ENCODE data around the gene EDN1. TPM values are rescaled to one million over a fixed set of nuclear protein-coding genes. Genes with fewer than 3 reads are reported as not detected.

EDN1 gene
- 10 to 100 TPM in 1 of 2 donors, 1 to 10 TPM in 1; 6.5 to 11.8 TPM for total RNA-seq

GRCh38 chr6:12289933-12290820 lies at the start of gene EDN1:
Gene EDN1 (plus strand): TSS chr6:12290361. CDS start chr6:12290630, 269 bp downstream.
- DNase-seq (ENCODE audit: low spot score) (no peak), ATAC-seq (ENCODE audit: insufficient number of reproducible peaks, low FRiP score, low read depth) (peak; percentile 11)
- Histone ChIP-seq H3K4me1 (ENCODE audit: control insufficient read depth in 1 of 2, low read depth in 2 of 2) (peaks cover 9 to 45% of the 10 kb centered on the region in 2 donors), H3K27ac (peak within 1 kb of the TSS; percentile 44 to 63), H3K9me3 (no peaks in the 10 kb centered on the region), H3K27me3 (replicated peaks; ENCODE audit: insufficient read depth) (no peaks in the 10 kb centered on the region), H3K4me3 (peak within 1 kb of the TSS; percentile 74), H3K36me3 (no peaks in the 10 kb centered on the region)
- peak; percentile 74 for TF ChIP-seq CTCF (IDR thresholded peaks at IDR 0.05)

GRCh38 chr6:12241493-12242175 lies 48.5 kb upstream of the EDN1 start:
- no peaks in the 10 kb centered on the region for H3K36me3 ChIP-seq
- ATAC-seq (ENCODE audit: insufficient number of reproducible peaks, low FRiP score, low read depth), result no peak
- H3K4me1 ChIP-seq (ENCODE audit: control insufficient read depth in 1 of 2, low read depth in 2 of 2), result no peaks in the 10 kb centered on the region
- no peak overlapping the region for H3K4me3 ChIP-seq
- no peak overlapping the region for H3K27ac ChIP-seq
- TF ChIP-seq CTCF (IDR thresholded peaks at IDR 0.05), result no peak
- H3K27me3 ChIP-seq (replicated peaks; ENCODE audit: insufficient read depth), result no peaks in the 10 kb centered on the region
- no peaks in the 10 kb centered on the region for H3K9me3 ChIP-seq
- no peak for DNase-seq (ENCODE audit: low spot score)

- no peak overlapping the region for H3K27ac ChIP-seq
- H3K9me3 ChIP-seq, result no peaks in the 10 kb centered on the region
- H3K4me3 ChIP-seq, result no peak overlapping the region
- TF ChIP-seq CTCF (IDR thresholded peaks at IDR 0.05), result no peak
- no peaks in the 10 kb centered on the region for H3K27me3 ChIP-seq (replicated peaks; ENCODE audit: insufficient read depth)
- H3K36me3 ChIP-seq, result no peaks in the 10 kb centered on the region
- no peak for ATAC-seq (ENCODE audit: insufficient number of reproducible peaks, low FRiP score, low read depth)
- no peaks in the 10 kb centered on the region for H3K4me1 ChIP-seq (ENCODE audit: control insufficient read depth in 1 of 2, low read depth in 2 of 2)
- DNase-seq (ENCODE audit: low spot score), result no peak
These were observed 47.0 kb upstream of the EDN1 start for GRCh38 chr6:12243169-12243568.

GRCh38 chr6:12245360-12245759 lies 44.8 kb upstream of the EDN1 start:
- DNase-seq (ENCODE audit: low spot score), result no peak
- Histone ChIP-seq H3K27me3 (replicated peaks; ENCODE audit: insufficient read depth) (no peaks in the 10 kb centered on the region), H3K9me3 (no peaks in the 10 kb centered on the region), H3K27ac (no peak overlapping the region), H3K4me3 (no peak overlapping the region), H3K36me3 (no peaks in the 10 kb centered on the region), H3K4me1 (ENCODE audit: control insufficient read depth in 1 of 2, low read depth in 2 of 2) (no peaks in the 10 kb centered on the region)
- no peak for ATAC-seq (ENCODE audit: insufficient number of reproducible peaks, low FRiP score, low read depth)
- no peak for TF ChIP-seq CTCF (IDR thresholded peaks at IDR 0.05)

Measured in thoracic aorta (tissue), 2 donors.